GM12801 (cell line): Measurements from ENCODE around the gene RAET1L.

Source experiments
- TF ChIP-seq, protein P1 (sequence below): IDR thresholded peaks from one replicate; pipeline ENCODE4 v1.5.1; 2011; ENCODE audit warnings: control low read depth; ENCODE audit not compliant: insufficient read length; ENCODE audit errors: extremely low read depth

Gene RAET1L, protein sequence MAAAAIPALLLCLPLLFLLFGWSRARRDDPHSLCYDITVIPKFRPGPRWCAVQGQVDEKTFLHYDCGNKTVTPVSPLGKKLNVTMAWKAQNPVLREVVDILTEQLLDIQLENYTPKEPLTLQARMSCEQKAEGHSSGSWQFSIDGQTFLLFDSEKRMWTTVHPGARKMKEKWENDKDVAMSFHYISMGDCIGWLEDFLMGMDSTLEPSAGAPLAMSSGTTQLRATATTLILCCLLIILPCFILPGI

DNA sequence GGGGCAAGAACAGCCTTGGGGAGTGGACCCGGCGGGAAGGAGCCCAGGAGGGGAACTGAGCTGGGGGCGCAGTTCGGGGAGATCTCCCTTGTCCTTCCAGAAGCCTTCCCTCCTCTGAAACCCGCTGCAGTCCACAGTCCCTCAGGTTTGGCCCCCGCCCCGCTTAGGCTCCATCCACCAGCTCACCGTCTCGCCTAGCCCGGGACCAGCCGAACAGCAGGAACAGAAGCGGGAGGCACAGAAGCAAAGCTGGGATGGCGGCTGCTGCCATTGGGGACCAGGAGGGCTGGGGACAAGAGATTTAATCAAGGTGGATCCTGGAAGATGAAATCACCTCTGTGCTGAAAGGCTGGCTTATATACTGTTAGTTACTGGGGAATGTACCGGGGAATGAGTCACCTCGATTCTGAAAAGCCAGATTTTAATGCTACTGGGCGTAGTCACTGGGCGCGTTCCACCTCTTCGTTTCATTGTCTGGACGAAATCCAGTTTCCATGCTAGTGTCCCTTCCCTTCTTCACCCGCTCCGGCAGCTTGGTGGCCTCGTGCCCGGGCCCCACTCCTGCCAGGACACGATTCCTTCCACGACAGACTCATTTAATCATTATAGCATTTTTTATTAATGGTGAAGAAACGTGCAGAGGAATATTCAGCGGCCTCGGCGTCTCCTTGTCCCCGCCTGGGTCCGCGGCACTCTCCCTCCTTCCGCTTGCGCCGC, at the start of gene RAET1L:
TSS of gene RAET1L (minus strand) at position 332 of the 717 bp plus-strand sequence. CDS start at position 271, 61 bp downstream.
- TF ChIP-seq, protein P1, sequence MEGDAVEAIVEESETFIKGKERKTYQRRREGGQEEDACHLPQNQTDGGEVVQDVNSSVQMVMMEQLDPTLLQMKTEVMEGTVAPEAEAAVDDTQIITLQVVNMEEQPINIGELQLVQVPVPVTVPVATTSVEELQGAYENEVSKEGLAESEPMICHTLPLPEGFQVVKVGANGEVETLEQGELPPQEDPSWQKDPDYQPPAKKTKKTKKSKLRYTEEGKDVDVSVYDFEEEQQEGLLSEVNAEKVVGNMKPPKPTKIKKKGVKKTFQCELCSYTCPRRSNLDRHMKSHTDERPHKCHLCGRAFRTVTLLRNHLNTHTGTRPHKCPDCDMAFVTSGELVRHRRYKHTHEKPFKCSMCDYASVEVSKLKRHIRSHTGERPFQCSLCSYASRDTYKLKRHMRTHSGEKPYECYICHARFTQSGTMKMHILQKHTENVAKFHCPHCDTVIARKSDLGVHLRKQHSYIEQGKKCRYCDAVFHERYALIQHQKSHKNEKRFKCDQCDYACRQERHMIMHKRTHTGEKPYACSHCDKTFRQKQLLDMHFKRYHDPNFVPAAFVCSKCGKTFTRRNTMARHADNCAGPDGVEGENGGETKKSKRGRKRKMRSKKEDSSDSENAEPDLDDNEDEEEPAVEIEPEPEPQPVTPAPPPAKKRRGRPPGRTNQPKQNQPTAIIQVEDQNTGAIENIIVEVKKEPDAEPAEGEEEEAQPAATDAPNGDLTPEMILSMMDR: no peak

DNA sequence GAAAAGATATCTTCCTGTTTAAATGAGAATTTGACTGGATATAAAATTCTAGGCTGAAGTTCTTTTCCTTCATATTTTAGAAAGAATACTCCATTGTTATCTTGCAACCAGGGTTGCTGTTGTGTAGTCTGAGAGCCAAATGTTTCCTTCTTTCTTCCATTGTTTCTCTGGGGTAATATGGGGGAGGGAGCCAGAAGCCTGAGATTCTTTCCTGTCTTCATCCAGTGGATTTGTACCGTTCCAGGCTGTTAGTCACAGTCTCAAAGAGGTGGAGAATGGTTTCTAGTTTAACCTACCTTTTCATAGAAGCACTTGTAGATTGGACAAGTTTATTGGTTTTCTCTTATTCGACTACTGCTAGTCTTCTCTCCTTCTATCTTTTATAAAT, 49.7 kb upstream of the RAET1L start:
- TF ChIP-seq, protein P1: no peak

DNA sequence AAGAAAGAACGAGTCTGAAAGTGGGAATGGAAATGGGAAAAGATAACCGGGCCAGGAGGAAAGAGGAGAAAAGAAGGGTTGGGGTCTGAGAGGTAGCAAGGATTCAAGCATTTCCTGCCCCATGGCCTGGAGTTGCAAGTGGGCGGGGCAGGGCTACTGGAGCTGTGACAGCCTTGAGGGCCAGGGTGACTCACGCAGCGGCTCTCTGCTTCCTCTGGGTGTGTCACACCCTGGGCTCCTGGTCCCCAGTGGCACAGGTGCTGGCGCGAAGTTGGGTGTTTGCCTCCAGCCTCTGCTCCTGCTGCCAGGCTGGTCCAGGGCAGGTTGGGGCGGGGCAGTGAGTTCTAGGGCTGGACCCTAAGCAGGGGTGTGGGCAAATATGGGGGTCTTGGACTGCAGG, 46.9 kb upstream of the RAET1L start:
- TF ChIP-seq, protein P1: no peak

DNA sequence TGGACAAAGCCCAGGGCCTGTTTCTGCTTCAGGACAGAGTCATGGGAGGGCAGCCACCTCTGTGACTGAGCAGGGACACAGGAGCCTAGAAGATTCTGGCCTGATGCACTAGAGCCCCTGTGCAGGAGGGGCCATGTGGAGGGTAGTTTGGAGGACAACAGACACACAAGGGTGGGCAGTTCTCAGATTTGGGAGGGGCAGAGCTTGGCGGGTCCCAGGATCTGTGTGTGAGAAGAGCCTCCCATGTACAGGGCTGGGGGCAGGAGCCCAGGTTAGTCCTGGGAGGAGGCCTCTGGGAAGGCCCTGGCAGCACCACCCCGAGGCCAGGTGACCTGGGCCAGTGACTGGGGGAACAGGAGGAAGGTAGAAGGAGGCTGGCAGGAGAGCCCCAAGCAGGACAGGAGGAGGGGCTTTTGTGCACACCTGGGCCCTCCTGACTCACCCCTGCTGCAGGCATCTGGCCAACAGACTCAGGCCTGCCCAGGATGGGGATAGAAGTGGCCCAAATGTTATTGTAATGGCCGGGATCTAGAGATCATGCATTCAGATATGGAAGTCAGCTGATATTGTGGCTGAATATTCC, 45.0 kb upstream of the RAET1L start:
- TF ChIP-seq, protein P1: no peak

DNA sequence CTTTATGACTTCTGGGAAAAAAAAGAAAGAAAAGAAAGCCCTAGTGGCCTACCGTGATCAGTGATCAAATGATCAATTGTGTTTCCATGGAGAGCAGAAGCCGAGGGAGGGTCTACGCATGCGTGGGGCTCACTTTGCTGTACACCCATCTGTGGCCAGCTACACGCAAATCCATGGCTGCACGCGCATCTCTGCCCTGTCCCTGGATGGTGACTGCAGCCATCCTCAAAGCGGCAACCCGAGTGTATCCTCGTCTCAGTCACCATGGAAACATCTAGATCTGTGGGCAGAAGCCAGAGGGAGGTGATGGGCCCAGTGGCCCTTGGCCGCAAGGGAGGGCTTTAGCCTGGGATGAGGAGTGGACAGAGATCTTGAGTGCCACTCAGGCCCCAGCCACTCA, 44.4 kb upstream of the RAET1L start:
- TF ChIP-seq, protein P1: no peak

DNA sequence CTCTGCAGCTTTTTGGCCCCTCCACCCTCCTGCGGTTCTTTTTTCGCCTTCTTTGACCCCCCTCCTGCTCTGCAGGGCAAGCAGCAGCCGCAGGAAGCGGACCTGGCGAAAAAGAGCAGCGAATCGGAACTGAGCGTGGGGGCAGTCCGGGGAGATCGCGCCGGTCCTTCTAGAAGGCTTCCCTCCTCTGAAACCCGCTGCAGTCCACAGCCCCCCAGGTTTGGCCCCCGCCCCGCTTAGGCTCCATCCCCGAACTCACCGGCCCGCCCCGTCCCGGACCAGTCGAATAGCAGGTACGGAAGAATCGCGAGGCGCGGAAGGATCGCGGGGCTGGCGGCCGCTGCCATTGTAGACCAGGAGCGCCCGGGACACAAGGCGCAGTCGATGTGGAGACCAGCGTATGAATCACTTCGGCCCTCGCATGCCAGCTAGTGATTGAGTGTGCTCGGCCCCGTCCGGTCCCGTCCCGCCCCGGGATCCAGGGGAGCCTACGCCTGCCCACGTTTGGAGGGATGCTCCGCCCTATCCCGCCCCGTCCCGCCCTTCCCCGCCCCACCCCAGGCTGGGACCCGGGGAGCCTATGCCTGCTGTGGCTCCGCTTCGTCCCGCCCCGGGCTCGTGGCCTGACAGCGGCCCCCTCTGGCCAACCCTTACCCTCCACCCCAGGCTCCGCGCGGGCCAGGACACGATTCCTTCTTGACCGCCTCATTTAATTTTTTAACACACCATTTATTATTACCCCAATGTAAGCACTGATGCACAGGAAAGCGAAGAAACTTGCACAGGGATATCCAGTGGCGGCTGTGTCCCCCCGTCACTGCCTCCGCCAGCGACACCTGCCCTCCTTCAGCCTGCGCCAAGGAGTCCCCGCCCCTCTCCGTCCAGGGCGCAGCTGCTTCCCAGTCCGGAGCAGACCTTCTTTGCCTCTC, 43.7 kb upstream of the RAET1L start, which contains the start of gene ULBP3:
TSS of gene ULBP3 (minus strand) at position 402 of the 929 bp plus-strand sequence. CDS start at position 347, 55 bp downstream.
- TF ChIP-seq, protein P1: no peak
